Gastrocnemius medialis (tissue), 4 donors: ENCODE data around the gene WNT3.

ENCODE experiments used
- CTCF ChIP-seq, 5 experiments: fragments of 450-650 bp in 3 of 5; fragments of 200-600 bp in 2 of 5; sonication (generic) in 2 of 5; IDR thresholded peaks in 4 of 5; conservative IDR thresholded peaks in 1 of 5; 1 replicate in 4 of 5; 2 replicates in 1 of 5; pipeline ENCODE4 v1.5.1; 2016 to 2019; ENCODE audit warnings: antibody characterized with exemption in 5 of 5, mild to moderate bottlenecking in 3 of 5, moderate library complexity in 3 of 5
- POLR2A ChIP-seq, 2 donors: fragments of 450-650 bp; IDR thresholded peaks; one replicate each; pipeline ENCODE4 v1.6.1; 2017; ENCODE audit warnings: antibody characterized with exemption in 2 of 2, mild to moderate bottlenecking in 2 of 2, moderate library complexity in 2 of 2

GRCh38 chr17:46832331-46832821 is 13.9 kb upstream of the WNT3 start:
- TF ChIP-seq CTCF (IDR thresholded peaks at IDR 0.05 in 4 of 5, conservative IDR thresholded peaks at IDR 0.05 in 1 of 5): no peak
- no peak for TF ChIP-seq POLR2A (IDR thresholded peaks at IDR 0.05)
